Panc1 (cell line): Measurements from ENCODE around the gene TSPAN14. TPM values are rescaled to one million over a fixed set of nuclear protein-coding genes. Genes with fewer than 3 reads are reported as not detected.

Experiments used
- ATAC-seq: fragments of 200-7000 bp; cut with Tn5 transposase; 2 replicates; pipeline ENCODE4 v1.9.1; 2020; ENCODE audit warnings: mild to moderate bottlenecking, moderate library complexity
- BruUV-seq: library from RNA; stranded (reverse); fragments of 400-500 nt; replicated peaks from 2 replicates; lab custom pipeline; 2021; lab: Mats Ljungman, UMichigan
- CTCF ChIA-PET: fragments of 300-600 bp; sonication (Branson Sonifier 250); formaldehyde crosslinking; loops from one replicate; lab custom pipeline; 2022; ENCODE audit warnings: antibody characterized with exemption; lab: Charles Lee
- POLR2A ChIA-PET: fragments of 300-600 bp; sonication (Branson Sonifier 250); formaldehyde crosslinking; loops from one replicate; lab custom pipeline; 2022; ENCODE audit warnings: antibody characterized with exemption; lab: Charles Lee
- DNase-seq: peaks from one replicate; pipeline ENCODE4 v3.0.0-alpha.2; 2010; ENCODE audit warnings: low read depth, low spot score
- H3K27ac ChIP-seq: 2 replicates; pipeline ENCODE4 v1.5.1; 2011; ENCODE audit warnings: mild to moderate bottlenecking, low read length, inconsistent platforms
- H3K27me3 ChIP-seq: fragments of 200-500 bp; sonication (Bioruptor generic); 2 replicates; pipeline ENCODE4 v1.6.0; 2014; ENCODE audit warnings: low read length, inconsistent platforms; ENCODE audit not compliant: control insufficient read depth, insufficient read depth
- H3K36me3 ChIP-seq: fragments of 200-500 bp; sonication (Bioruptor generic); 2 replicates; pipeline ENCODE4 v1.5.1; 2014; ENCODE audit warnings: inconsistent platforms, mild to moderate bottlenecking, low read length, moderate library complexity; ENCODE audit not compliant: control insufficient read depth, insufficient read depth
- H3K4me1 ChIP-seq: 2 replicates; pipeline ENCODE4 v1.5.1; 2011; ENCODE audit warnings: inconsistent platforms, mild to moderate bottlenecking, low read length, moderate library complexity; ENCODE audit not compliant: control insufficient read depth, insufficient read depth
- H3K4me3 ChIP-seq, 2 experiments: 2 replicates each; pipeline ENCODE4 v1.5.1; 2011 to 2012; ENCODE audit warnings: low read depth in 2 of 2, low read length in 2 of 2, mild to moderate bottlenecking in 2 of 2, inconsistent platforms in 1 of 2, moderate library complexity in 1 of 2
- H3K9me3 ChIP-seq: fragments of 200-500 bp; sonication (Bioruptor generic); 2 replicates; pipeline ENCODE4 v1.5.1; 2014; ENCODE audit warnings: low read depth, mild to moderate bottlenecking, inconsistent platforms, low read length, moderate library complexity; ENCODE audit not compliant: control insufficient read depth, insufficient read depth
- POLR2AphosphoS5 ChIP-seq: IDR thresholded peaks from 2 replicates; pipeline ENCODE4 v1.6.1; 2012; ENCODE audit warnings: mild to moderate bottlenecking, low read depth, low read length, moderate library complexity
- REST ChIP-seq, 2 experiments: IDR thresholded peaks; 2 replicates each; pipeline ENCODE4 v1.6.1; 2011 to 2012; ENCODE audit warnings: low read depth in 2 of 2, control low read depth in 1 of 2, low read length in 1 of 2, mild to moderate bottlenecking in 1 of 2, moderate library complexity in 1 of 2; ENCODE audit not compliant: insufficient read depth in 1 of 2
- SIN3A ChIP-seq: IDR thresholded peaks from 2 replicates; pipeline ENCODE4 v1.6.1; 2012; ENCODE audit warnings: low read depth, mild to moderate bottlenecking, low read length, moderate library complexity, borderline replicate concordance; ENCODE audit not compliant: insufficient read depth
- TCF7L2 ChIP-seq: IDR thresholded peaks from 2 replicates; pipeline ENCODE4 v1.6.1; 2011; ENCODE audit warnings: mild to moderate bottlenecking, low read depth, low read length, inconsistent platforms
- in situ Hi-C: cut with HindIII; loops from 2 replicates; pipeline ENCODE4 v1.10.0; 2016; ENCODE audit warnings: low sequenced_read_pairs, low pct_unique_long_range_greater_than_20kb
- intact Hi-C: fragments of 100-400 bp; cut with micrococcal nuclease; formaldehyde crosslinking; loops from one replicate; pipeline ENCODE4 v1.10.0; 2022; ENCODE audit not compliant: unreplicated experiment
- total RNA-seq: library from RNA; stranded (reverse); gene quantifications from one replicate; pipeline ENCODE4 v1.2.1, GENCODE V29; 2021; ENCODE audit not compliant: unreplicated experiment
- TF ChIP-seq, protein P1 (sequence below): fragments of 450-650 bp; IDR thresholded peaks from 2 replicates; pipeline ENCODE4 v1.5.1; 2017; ENCODE audit warnings: mild to moderate bottlenecking

Gene TSPAN14
- total RNA-seq, 1 experiment from 2014 or later, result 39.0 TPM

GRCh38 chr10:80571352-80571751 lies 117.2 kb downstream of the TSPAN14 start:
- Histone ChIP-seq H3K27me3 (peaks cover 11% of the 10 kb centered on the region), H3K9me3 (no peaks in the 10 kb centered on the region), H3K4me1 (no peaks in the 10 kb centered on the region), H3K36me3 (no peaks in the 10 kb centered on the region), H3K27ac (no peak overlapping the region), H3K4me3 (no peak overlapping the region)
- no TSS peak for BruUV-seq
- ChIA-PET CTCF (interaction anchor here (0.6 kb wide), 1 partner anchor 29 kb away, joined by 3 read pairs; no protein-coding TSS in a partner anchor), POLR2A (no interaction called here)
- intact Hi-C loops, result no loop called here
- in situ Hi-C loops, result no loop called here
- TF ChIP-seq, protein P1, sequence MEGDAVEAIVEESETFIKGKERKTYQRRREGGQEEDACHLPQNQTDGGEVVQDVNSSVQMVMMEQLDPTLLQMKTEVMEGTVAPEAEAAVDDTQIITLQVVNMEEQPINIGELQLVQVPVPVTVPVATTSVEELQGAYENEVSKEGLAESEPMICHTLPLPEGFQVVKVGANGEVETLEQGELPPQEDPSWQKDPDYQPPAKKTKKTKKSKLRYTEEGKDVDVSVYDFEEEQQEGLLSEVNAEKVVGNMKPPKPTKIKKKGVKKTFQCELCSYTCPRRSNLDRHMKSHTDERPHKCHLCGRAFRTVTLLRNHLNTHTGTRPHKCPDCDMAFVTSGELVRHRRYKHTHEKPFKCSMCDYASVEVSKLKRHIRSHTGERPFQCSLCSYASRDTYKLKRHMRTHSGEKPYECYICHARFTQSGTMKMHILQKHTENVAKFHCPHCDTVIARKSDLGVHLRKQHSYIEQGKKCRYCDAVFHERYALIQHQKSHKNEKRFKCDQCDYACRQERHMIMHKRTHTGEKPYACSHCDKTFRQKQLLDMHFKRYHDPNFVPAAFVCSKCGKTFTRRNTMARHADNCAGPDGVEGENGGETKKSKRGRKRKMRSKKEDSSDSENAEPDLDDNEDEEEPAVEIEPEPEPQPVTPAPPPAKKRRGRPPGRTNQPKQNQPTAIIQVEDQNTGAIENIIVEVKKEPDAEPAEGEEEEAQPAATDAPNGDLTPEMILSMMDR, result no peak
- no peak for TF ChIP-seq TCF7L2
- no peak for TF ChIP-seq POLR2AphosphoS5
- no peak for TF ChIP-seq REST (IDR thresholded peaks at IDR 0.05; ENCODE audit: insufficient read depth in 1 of 2, low read depth in 2 of 2, low read length in 1 of 2)
- TF ChIP-seq SIN3A, result no peak
- DNase-seq, result no peak
- ATAC-seq, result no peak

DNA sequence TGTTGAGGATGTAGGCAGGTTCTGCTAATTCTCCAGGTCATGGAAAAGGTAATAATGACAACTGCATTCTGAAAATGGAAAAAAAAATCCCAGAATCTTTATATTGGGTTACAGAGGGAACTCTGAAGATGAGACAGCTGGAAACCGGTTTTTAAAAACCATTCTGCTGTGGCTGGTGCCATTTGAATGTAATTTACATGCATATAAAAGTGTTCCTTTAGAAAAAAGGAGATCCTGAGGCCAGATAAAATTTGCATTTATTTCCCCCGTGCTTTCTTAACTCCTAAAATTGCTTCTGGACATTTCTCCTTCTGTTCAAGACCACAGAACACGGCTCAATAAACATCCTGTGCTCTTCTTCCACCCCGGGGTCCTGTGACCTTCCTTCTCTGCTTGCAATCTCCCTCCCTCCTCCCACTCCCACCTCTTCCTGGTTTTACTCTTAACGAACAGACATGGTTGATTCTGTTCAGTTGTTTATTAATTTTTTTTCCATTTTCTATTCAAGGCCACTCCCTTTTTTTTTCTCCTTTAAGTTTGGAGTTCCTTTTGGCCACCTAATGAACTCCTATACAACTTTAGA lies 125.2 kb downstream of the TSPAN14 start:
- Histone ChIP-seq H3K36me3 (no peaks in the 10 kb centered on the region), H3K27ac (no peak overlapping the region), H3K4me3 (no peak overlapping the region), H3K4me1 (no peaks in the 10 kb centered on the region), H3K27me3 (peaks cover 13% of the 10 kb centered on the region), H3K9me3 (no peaks in the 10 kb centered on the region)
- BruUV-seq, result no TSS peak
- ChIA-PET CTCF (no interaction called here), POLR2A (no interaction called here)
- intact Hi-C loops (no loop called here), in situ Hi-C loops (no loop called here)
- ATAC-seq, result no peak
- no peak for DNase-seq
- TF ChIP-seq, protein P1, result no peak
- TF ChIP-seq SIN3A (no peak), POLR2AphosphoS5 (no peak)
